Measurements from ENCODE around the gene PDP2.
A peak's percentile ranks its signal among the peaks of the same experiment; 100 is the strongest.

Gene PDP2

GRCh38 chr16:66880288-66881013 is at the start of gene PDP2:
Gene PDP2, plus strand, starts transcription at chr16:66880515. Its CDS starts 3,770 bp downstream, at chr16:66884285.
- peak; percentile 98 for DNase-seq

- DNase-seq = no peak
These were observed 48.1 kb upstream of the PDP2 start for GRCh38 chr16:66832190-66832589.

GRCh38 chr16:66832661-66833305 is 47.5 kb upstream of the PDP2 start:
- no peak for DNase-seq

GRCh38 chr16:66834746-66835145 is 45.6 kb upstream of the PDP2 start:
- no peak for DNase-seq

- no peak for DNase-seq
These were observed 39.4 kb upstream of the PDP2 start for GRCh38 chr16:66840883-66841282.

GRCh38 chr16:66841366-66841765 is 38.9 kb upstream of the PDP2 start:
- DNase-seq = no peak

GRCh38 chr16:66842765-66843164 is 37.5 kb upstream of the PDP2 start:
- DNase-seq = no peak

GRCh38 chr16:66843191-66843590 is 37.1 kb upstream of the PDP2 start:
- DNase-seq = no peak

GRCh38 chr16:66844009-66844341 is 36.3 kb upstream of the PDP2 start:
- DNase-seq = no peak

- no peak for DNase-seq
These were observed 35.8 kb upstream of the PDP2 start, which contains the start of gene CA7 for GRCh38 chr16:66844342-66845079. Gene CA7, plus strand, starts transcription at chr16:66844414. Its CDS starts 74 bp downstream, at chr16:66844488.

GRCh38 chr16:66845080-66845410 is 35.3 kb upstream of the PDP2 start:
- DNase-seq = no peak

GRCh38 chr16:66845791-66846221 is 34.5 kb upstream of the PDP2 start:
- no peak for DNase-seq

GRCh38 chr16:66846266-66846665 is 34.0 kb upstream of the PDP2 start:
- no peak for DNase-seq

GRCh38 chr16:66846831-66847230 is 33.5 kb upstream of the PDP2 start:
- no peak for DNase-seq

- DNase-seq = no peak
These were observed 32.7 kb upstream of the PDP2 start for GRCh38 chr16:66847533-66848067.

GRCh38 chr16:66848172-66848571 is 32.1 kb upstream of the PDP2 start:
- DNase-seq = no peak

- DNase-seq = no peak
These were observed 31.3 kb upstream of the PDP2 start for GRCh38 chr16:66849021-66849420.

GRCh38 chr16:66849549-66849948 is 30.8 kb upstream of the PDP2 start:
- no peak for DNase-seq

GRCh38 chr16:66850115-66850815 is 30.1 kb upstream of the PDP2 start:
- no peak for DNase-seq

- DNase-seq = no peak
These were observed 28.9 kb upstream of the PDP2 start for GRCh38 chr16:66851166-66851964.

GRCh38 chr16:66853261-66854139 is 26.8 kb upstream of the PDP2 start:
- no peak for DNase-seq
